Stimulated activated CD4-positive, alpha-beta T cell treated with anti-CD3 and anti-CD28 coated beads, Interleukin-12 subunit alpha, Interleukin-12 subunit beta, amount 100 ng/mL, for 24 hours (primary cell): ENCODE data around the gene MYH11.
"Not testable (repeated sequence)": the region's sequence is repeated elsewhere in the genome, so short reads cannot be mapped to it uniquely, and the experiment has no call there.

Source experiments
- DNase-seq, 2 experiments: peaks; one replicate each; pipeline ENCODE4 v3.0.0-alpha.2; 2020; ENCODE audit warnings: low read depth in 2 of 2

Gene MYH11

GRCh38 chr16:15839204-15839603 is 17.6 kb downstream of the MYH11 start:
- not testable (repeated sequence) for DNase-seq

- no peak for DNase-seq
These were observed 19.1 kb downstream of the MYH11 start for GRCh38 chr16:15837761-15838160.

- no peak for DNase-seq
These were observed 19.7 kb downstream of the MYH11 start for GRCh38 chr16:15836965-15837611.

GRCh38 chr16:15836074-15836473 is 20.8 kb downstream of the MYH11 start:
- DNase-seq: no peak

GRCh38 chr16:15835136-15835878 is 21.5 kb downstream of the MYH11 start:
- no peak for DNase-seq

- DNase-seq: no peak
These were observed 22.3 kb downstream of the MYH11 start for GRCh38 chr16:15834502-15834901.

GRCh38 chr16:15833541-15833940 is 23.3 kb downstream of the MYH11 start:
- no peak for DNase-seq

- DNase-seq: no peak
These were observed 24.6 kb downstream of the MYH11 start for GRCh38 chr16:15832241-15832640.

GRCh38 chr16:15830832-15831451 is 25.9 kb downstream of the MYH11 start:
- DNase-seq: no peak

- DNase-seq: no peak
These were observed 27.4 kb downstream of the MYH11 start for GRCh38 chr16:15829460-15829859.

- DNase-seq: no peak
These were observed 29.0 kb downstream of the MYH11 start for GRCh38 chr16:15827709-15828343.

GRCh38 chr16:15827299-15827698 is 29.5 kb downstream of the MYH11 start:
- DNase-seq: no peak

GRCh38 chr16:15825750-15826305 is 31.0 kb downstream of the MYH11 start:
- DNase-seq: no peak

GRCh38 chr16:15822957-15823356 is 33.9 kb downstream of the MYH11 start:
- DNase-seq: no peak

GRCh38 chr16:15820837-15821236 is 36.0 kb downstream of the MYH11 start:
- DNase-seq: no peak

- DNase-seq: no peak
These were observed 37.8 kb downstream of the MYH11 start for GRCh38 chr16:15819046-15819445.

- no peak for DNase-seq
These were observed 39.4 kb downstream of the MYH11 start for GRCh38 chr16:15817446-15817845.

- no peak for DNase-seq
These were observed 40.6 kb downstream of the MYH11 start for GRCh38 chr16:15816228-15816627.

- DNase-seq: not testable (repeated sequence)
These were observed 44.5 kb downstream of the MYH11 start for GRCh38 chr16:15812401-15812750.

GRCh38 chr16:15811481-15812400 is 45.1 kb downstream of the MYH11 start:
- DNase-seq: no peak

- DNase-seq: no peak
These were observed 45.9 kb downstream of the MYH11 start for GRCh38 chr16:15810949-15811348.
